Sigmoid colon (tissue), 7 donors: Measurements from ENCODE around the gene DLG1. TPM values are rescaled to one million over a fixed set of nuclear protein-coding genes. Genes with fewer than 3 reads are reported as not detected.
"Not testable (repeated sequence)": the region's sequence is repeated elsewhere in the genome, so short reads cannot be mapped to it uniquely, and the experiment has no call there.

Source experiments
- DNase-seq: peaks from one replicate; pipeline ENCODE4 v3.0.0-alpha.2; 2019
- H3K27ac ChIP-seq, 4 donors: fragments of 200-600 bp; sonication (generic); one replicate each; pipeline ENCODE4 v1.5.1; 2016 to 2019; ENCODE audit warnings: mild to moderate bottlenecking in 1 of 4
- H3K27me3 ChIP-seq, 3 donors: fragments of 200-600 bp; sonication (generic); one replicate each; pipeline ENCODE4 v1.5.1; 2019; ENCODE audit warnings: mild to moderate bottlenecking in 1 of 3
- H3K36me3 ChIP-seq, 4 donors: fragments of 200-600 bp; sonication (generic); one replicate each; pipeline ENCODE4 v1.5.1; 2016 to 2019
- H3K4me1 ChIP-seq, 4 donors: fragments of 200-600 bp; sonication (generic); one replicate each; pipeline ENCODE4 v1.5.1; 2017 to 2019
- H3K4me3 ChIP-seq, 4 donors: fragments of 200-600 bp; sonication (generic); one replicate each; pipeline ENCODE4 v1.5.1; 2017 to 2019; ENCODE audit warnings: mild to moderate bottlenecking in 2 of 4, moderate library complexity in 1 of 4
- H3K9me3 ChIP-seq, 4 donors: fragments of 200-600 bp in 3 of 4; sonication (generic) in 3 of 4; one replicate each; pipeline versions ENCODE4 v1.5.1 to v1.6.1; 2013 to 2019
- CTCF ChIP-seq, 4 experiments: fragments of 450-650 bp in 3 of 4; fragments of 200-600 bp in 1 of 4; IDR thresholded peaks; one replicate each; pipeline ENCODE4 v1.5.1; 2016 to 2019; ENCODE audit warnings: antibody characterized with exemption in 4 of 4, mild to moderate bottlenecking in 3 of 4, moderate library complexity in 2 of 4
- EP300 ChIP-seq, 4 donors: sonication (generic); formaldehyde crosslinking; IDR thresholded peaks; one replicate each; pipeline ENCODE4 v1.6.1; 2017; ENCODE audit warnings: antibody characterized with exemption in 4 of 4
- POLR2A ChIP-seq, 2 donors: fragments of 450-650 bp; IDR thresholded peaks; one replicate each; pipeline ENCODE4 v1.6.1; 2016; ENCODE audit warnings: antibody characterized with exemption in 2 of 2, mild to moderate bottlenecking in 2 of 2, moderate library complexity in 2 of 2
- POLR2AphosphoS5 ChIP-seq, 4 donors: sonication (generic); formaldehyde crosslinking; IDR thresholded peaks; one replicate each; pipeline ENCODE4 v1.6.1; 2017; ENCODE audit warnings: antibody characterized with exemption in 4 of 4
- WGBS, 2 donors: extraction: QIAGEN DNeasy Blood & Tissue Kit; methylation state at CpG; one replicate each; pipeline ENCODE4 v1.1.7; 2013; 5-methylcytosine and 5-hydroxymethylcytosine counted together
- intact Hi-C: fragments of 100-400 bp; cut with DNase I; formaldehyde crosslinking; loops from one replicate; pipeline ENCODE4 v1.15.1; 2023
- polyA plus RNA-seq, 3 donors: library from polyadenylated mRNA; stranded (reverse); fragments of 200-250 nt; gene quantifications; one replicate each; pipeline ENCODE4 v1.2.3, GENCODE V29; 2013
- total RNA-seq, 4 donors: library from RNA; depleted of rRNA; stranded (reverse); fragments of >200 nt; gene quantifications; one replicate each; pipeline ENCODE4 v1.1.0, GENCODE V29; 2016
- donor health status: healthy with polysubstance abuse.
- donor health status: Bipolar disorder and iron deficiency.
- donor health status: healthy.

Gene DLG1
- total and polyA plus RNA-seq, 7 donors, result 30.6 to 83.7 (median 64.3) TPM

- Histone ChIP-seq H3K9me3 (no peaks in the 10 kb centered on the region), H3K36me3 (peaks cover 0 to 4% (median 0%) of the 10 kb centered on the region in 4 donors)
- intact Hi-C loops, result no loop called here
Observed at GRCh38 chr3:197038679-197039462, 259.5 kb downstream of the DLG1 start.

GRCh38 chr3:197035577-197035976 is 262.8 kb downstream of the DLG1 start:
- no peak for DNase-seq
- H3K4me3 ChIP-seq, result no peak overlapping the region
- peaks cover 0 to 12% (median 3%) of the 10 kb centered on the region in 4 donors for H3K4me1 ChIP-seq
- peaks cover 0 to 10% (median 0%) of the 10 kb centered on the region in 3 donors for H3K27me3 ChIP-seq
- 25 to 80% methylated on average over 3 of the region's 3 CpGs for WGBS, 2 donors
- intact Hi-C loops, result no loop called here
- no peak overlapping the region for H3K27ac ChIP-seq
- H3K36me3 ChIP-seq, result no peaks in the 10 kb centered on the region
- no peak for TF ChIP-seq CTCF (IDR thresholded peaks at IDR 0.05)
- no peak for TF ChIP-seq POLR2AphosphoS5 (IDR thresholded peaks at IDR 0.05)
- no peak for TF ChIP-seq EP300 (IDR thresholded peaks at IDR 0.05)
- TF ChIP-seq POLR2A (IDR thresholded peaks at IDR 0.05), result no peak
- H3K9me3 ChIP-seq, result no peaks in the 10 kb centered on the region

More at GRCh38 chr3:197038679-197039462, 259.5 kb downstream of the DLG1 start:
- H3K4me1 ChIP-seq, result peaks cover 0 to 4% (median 0%) of the 10 kb centered on the region in 4 donors
- H3K27ac ChIP-seq, result no peak overlapping the region
- no peaks in the 10 kb centered on the region for H3K27me3 ChIP-seq
- H3K4me3 ChIP-seq, result no peak overlapping the region
- no peak for TF ChIP-seq EP300 (IDR thresholded peaks at IDR 0.05)
- no peak for TF ChIP-seq POLR2AphosphoS5 (IDR thresholded peaks at IDR 0.05)
- no peak for TF ChIP-seq CTCF (IDR thresholded peaks at IDR 0.05)
- TF ChIP-seq POLR2A (IDR thresholded peaks at IDR 0.05), result no peak
- 87 to 93% methylated on average over 14 of the region's 14 CpGs for WGBS, 2 donors
- DNase-seq, result no peak

- peaks cover 0 to 15% (median 6%) of the 10 kb centered on the region in 4 donors for H3K4me1 ChIP-seq
- not testable (repeated sequence) for DNase-seq, H3K27me3 ChIP-seq
Observed at GRCh38 chr3:197034778-197035177, 263.6 kb downstream of the DLG1 start.

GRCh38 chr3:197033764-197034163 is 264.6 kb downstream of the DLG1 start:
- peaks cover 0 to 19% (median 7%) of the 10 kb centered on the region in 3 donors for H3K27me3 ChIP-seq
- peaks cover 0 to 25% (median 16%) of the 10 kb centered on the region in 4 donors for H3K4me1 ChIP-seq
- intact Hi-C loops, DNase-seq, H3K36me3 ChIP-seq, H3K27ac ChIP-seq, H3K4me3 ChIP-seq, H3K9me3 ChIP-seq: not testable (repeated sequence)
- 77 to 82% methylated on average over 3 of the region's 3 CpGs for WGBS, 2 donors

More at GRCh38 chr3:197034778-197035177, 263.6 kb downstream of the DLG1 start:
- intact Hi-C loops, H3K4me3 ChIP-seq, H3K36me3 ChIP-seq, H3K27ac ChIP-seq, H3K9me3 ChIP-seq: not testable (repeated sequence)
- WGBS, 2 donors, result 66 to 81% methylated on average over 5 of the region's 5 CpGs

- H3K4me1 ChIP-seq, result peaks cover 0 to 26% (median 18%) of the 10 kb centered on the region in 4 donors
- no peak for TF ChIP-seq POLR2A (IDR thresholded peaks at IDR 0.05)
- TF ChIP-seq CTCF (IDR thresholded peaks at IDR 0.05), result no peak
- peak; percentile 34 to 77 (median 58) for TF ChIP-seq POLR2AphosphoS5 (IDR thresholded peaks at IDR 0.05)
- intact Hi-C loops, result no loop called here
- WGBS, 2 donors, result 28 to 58% methylated on average over 12 of the region's 12 CpGs
- no peaks in the 10 kb centered on the region for H3K36me3 ChIP-seq
- no peaks in the 10 kb centered on the region for H3K9me3 ChIP-seq
- H3K27ac ChIP-seq, result peak overlapping the region; percentile 3 to 56 (median 30)
- no peak overlapping the region for H3K4me3 ChIP-seq
- peaks cover 0 to 22% (median 7%) of the 10 kb centered on the region in 3 donors for H3K27me3 ChIP-seq
- DNase-seq, result peak; percentile 87
Observed at GRCh38 chr3:197031315-197032285, 266.8 kb downstream of the DLG1 start.
